GM12892 (cell line): ENCODE results near the gene KCNMA1.

Experiments used
- DNase-seq: peaks from one replicate; pipeline ENCODE4 v3.0.0; 2011; ENCODE audit not compliant: insufficient read length
- FAIRE-seq: peaks from 2 replicates; lab custom pipeline; 2011; peaks lifted over from hg19 to GRCh38; lab: Jason Lieb, UNC
- POLR2A ChIP-seq: IDR thresholded peaks from 2 replicates; pipeline ENCODE4 v1.6.1; 2011; ENCODE audit warnings: low read depth, low read length, control low read depth
- POLR2AphosphoS5 ChIP-seq: IDR thresholded peaks from 2 replicates; pipeline ENCODE4 v1.6.1; 2011; ENCODE audit warnings: low read depth, low read length, control low read depth
- TAF1 ChIP-seq: IDR thresholded peaks from 2 replicates; pipeline ENCODE4 v1.6.1; 2011; ENCODE audit warnings: low read depth, mild to moderate bottlenecking, control low read depth, low read length, borderline replicate concordance

KCNMA1 gene

GRCh38 chr10:76920581-76920980 is 717.0 kb downstream of the KCNMA1 start:
- TF ChIP-seq POLR2AphosphoS5 (no peak), POLR2A (no peak), TAF1 (no peak)
- FAIRE-seq (no peak), DNase-seq (no peak)

DNA sequence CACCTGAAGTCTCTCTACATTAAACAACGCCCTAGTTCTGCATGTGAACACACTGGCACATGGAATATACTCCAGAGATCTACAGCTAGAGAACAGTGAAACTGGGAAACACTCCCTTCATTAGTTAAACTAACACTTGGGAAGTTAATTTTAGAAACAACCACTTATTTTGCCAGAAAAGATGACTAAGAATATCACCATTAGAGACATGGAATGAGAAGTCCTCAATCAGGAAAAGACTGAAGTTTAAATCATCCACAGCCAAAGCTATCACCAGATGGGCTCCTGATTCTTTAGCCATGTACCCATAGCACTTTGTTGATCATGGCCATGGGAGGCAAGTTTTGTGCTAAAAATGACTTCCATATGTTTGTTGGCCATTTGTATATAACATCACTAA is 719.5 kb downstream of the KCNMA1 start:
- no peak for TF ChIP-seq TAF1
- no peak for TF ChIP-seq POLR2AphosphoS5
- no peak for TF ChIP-seq POLR2A
- FAIRE-seq (no peak), DNase-seq (no peak)

DNA sequence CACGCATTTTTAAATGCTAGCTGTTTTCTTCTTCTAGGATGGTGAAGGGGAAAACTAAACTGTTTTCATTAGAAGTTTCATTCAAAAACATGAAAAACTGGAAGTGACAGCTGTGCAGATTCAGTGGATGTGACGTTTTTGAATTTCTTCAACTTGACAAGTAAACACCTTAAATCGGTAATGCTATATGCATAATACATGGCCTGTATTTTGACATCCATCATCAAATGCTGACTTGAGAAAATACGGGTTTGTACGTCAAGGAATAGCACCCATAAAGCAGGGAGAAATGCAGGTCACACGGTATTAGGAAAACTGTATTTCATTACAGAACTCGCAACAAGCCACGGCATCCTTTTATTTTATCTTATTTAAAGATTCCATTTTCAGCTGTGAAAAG is 720.5 kb downstream of the KCNMA1 start:
- TF ChIP-seq POLR2AphosphoS5 (no peak), POLR2A (no peak), TAF1 (no peak)
- DNase-seq (no peak), FAIRE-seq (no peak)

- no peak for TF ChIP-seq POLR2A
- no peak for TF ChIP-seq TAF1
- no peak for TF ChIP-seq POLR2AphosphoS5
- DNase-seq (no peak), FAIRE-seq (no peak)
Observed at GRCh38 chr10:76916536-76916935, 721.1 kb downstream of the KCNMA1 start.

- no peak for DNase-seq
- TF ChIP-seq TAF1, result no peak
- no peak for TF ChIP-seq POLR2A
- no peak for TF ChIP-seq POLR2AphosphoS5
- FAIRE-seq, result peak; percentile 36
Observed at GRCh38 chr10:76915316-76915715, 722.3 kb downstream of the KCNMA1 start.

- DNase-seq (no peak), FAIRE-seq (no peak)
- TF ChIP-seq POLR2AphosphoS5 (no peak), TAF1 (no peak), POLR2A (no peak)
Observed at GRCh38 chr10:76911184-76911583, 726.4 kb downstream of the KCNMA1 start.

DNA sequence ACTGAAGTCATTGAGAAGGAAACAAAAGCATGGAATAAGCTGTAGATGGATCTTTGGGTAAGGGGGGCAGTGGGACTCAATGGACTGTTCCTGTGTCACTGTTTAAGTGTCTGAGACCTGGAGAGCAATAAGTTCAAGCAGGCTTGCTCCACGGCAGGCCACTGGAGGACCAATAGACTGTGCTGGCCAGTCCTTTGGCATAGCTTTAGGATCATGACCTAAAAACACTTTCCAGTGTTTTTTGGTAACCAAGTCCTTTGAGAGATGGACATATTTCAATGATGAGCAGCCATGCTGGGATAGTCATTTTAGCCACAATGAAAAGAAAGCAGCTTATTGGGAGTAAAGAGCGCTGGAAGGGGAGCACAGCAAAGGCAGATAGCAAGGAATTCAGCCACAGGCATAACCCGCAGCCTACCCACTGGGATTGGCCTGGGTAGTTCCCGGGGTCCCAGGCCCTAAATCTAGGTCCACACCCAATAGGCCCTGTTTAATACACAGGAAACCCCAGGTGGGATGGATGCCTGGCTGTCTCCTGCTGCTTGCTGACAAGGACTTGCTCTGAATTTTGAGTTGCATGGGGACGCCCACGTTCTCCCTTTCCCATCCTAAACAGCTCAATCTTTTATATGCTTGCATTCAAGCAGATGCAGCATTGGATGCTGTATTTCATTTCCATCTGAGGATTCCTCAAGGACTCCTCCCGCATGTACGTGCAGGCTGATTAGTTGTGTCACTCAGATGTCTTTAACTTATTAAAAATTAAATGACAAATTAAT is 727.2 kb downstream of the KCNMA1 start:
- TF ChIP-seq POLR2A (no peak), TAF1 (no peak), POLR2AphosphoS5 (no peak)
- DNase-seq, result no peak
- peak; percentile 38 for FAIRE-seq

- no peak for FAIRE-seq
- DNase-seq, result no peak
Observed at GRCh38 chr10:76906256-76906655, 731.4 kb downstream of the KCNMA1 start.

GRCh38 chr10:76905251-76905650 is 732.4 kb downstream of the KCNMA1 start:
- DNase-seq (no peak), FAIRE-seq (no peak)
- TF ChIP-seq POLR2AphosphoS5 (no peak), TAF1 (no peak), POLR2A (no peak)

More at GRCh38 chr10:76906256-76906655, 731.4 kb downstream of the KCNMA1 start:
- TF ChIP-seq POLR2AphosphoS5 (no peak), TAF1 (no peak), POLR2A (no peak)

GRCh38 chr10:76903387-76903945 is 734.1 kb downstream of the KCNMA1 start:
- no peak for FAIRE-seq
- DNase-seq, result no peak

DNA sequence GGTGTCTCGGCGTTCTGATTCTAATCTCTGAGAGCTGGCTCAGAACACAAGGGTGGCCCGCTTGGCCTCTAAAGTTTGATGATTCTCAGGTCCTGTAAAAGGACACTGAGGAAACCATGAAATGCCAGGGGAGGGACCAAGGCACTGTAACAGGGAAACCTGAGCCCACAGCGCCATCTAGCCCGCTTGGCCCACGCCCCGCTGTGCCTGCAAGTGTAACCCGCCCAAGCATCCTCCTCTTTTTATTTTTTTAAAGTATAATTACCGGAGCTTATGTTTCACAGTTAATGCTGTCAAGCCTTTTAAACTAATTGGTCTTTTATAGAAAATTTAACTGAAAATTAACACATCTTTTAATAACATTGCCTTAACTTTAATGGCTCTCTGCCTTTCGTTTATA is 734.7 kb downstream of the KCNMA1 start:
- peak; percentile 53 for FAIRE-seq
- TF ChIP-seq POLR2A (no peak), TAF1 (no peak), POLR2AphosphoS5 (no peak)

More at GRCh38 chr10:76903387-76903945, 734.1 kb downstream of the KCNMA1 start:
- TF ChIP-seq POLR2AphosphoS5, result no peak
- TF ChIP-seq POLR2A, result no peak
- no peak for TF ChIP-seq TAF1

GRCh38 chr10:76901701-76902100 is 735.9 kb downstream of the KCNMA1 start:
- FAIRE-seq, result no peak
- no peak for DNase-seq
- TF ChIP-seq TAF1 (no peak), POLR2A (no peak), POLR2AphosphoS5 (no peak)

More for the DNA sequence above, 734.7 kb downstream of the KCNMA1 start:
- no peak for DNase-seq
